Activated naive CD4-positive, alpha-beta T cell treated with Interleukin-2 at 50 U/mL for 16 hours (primary cell): ENCODE measurements around the gene CMPK1.

Experiments used
- DNase-seq: peaks from one replicate; pipeline ENCODE4 v3.0.0-alpha.2; 2020

Gene CMPK1

DNA sequence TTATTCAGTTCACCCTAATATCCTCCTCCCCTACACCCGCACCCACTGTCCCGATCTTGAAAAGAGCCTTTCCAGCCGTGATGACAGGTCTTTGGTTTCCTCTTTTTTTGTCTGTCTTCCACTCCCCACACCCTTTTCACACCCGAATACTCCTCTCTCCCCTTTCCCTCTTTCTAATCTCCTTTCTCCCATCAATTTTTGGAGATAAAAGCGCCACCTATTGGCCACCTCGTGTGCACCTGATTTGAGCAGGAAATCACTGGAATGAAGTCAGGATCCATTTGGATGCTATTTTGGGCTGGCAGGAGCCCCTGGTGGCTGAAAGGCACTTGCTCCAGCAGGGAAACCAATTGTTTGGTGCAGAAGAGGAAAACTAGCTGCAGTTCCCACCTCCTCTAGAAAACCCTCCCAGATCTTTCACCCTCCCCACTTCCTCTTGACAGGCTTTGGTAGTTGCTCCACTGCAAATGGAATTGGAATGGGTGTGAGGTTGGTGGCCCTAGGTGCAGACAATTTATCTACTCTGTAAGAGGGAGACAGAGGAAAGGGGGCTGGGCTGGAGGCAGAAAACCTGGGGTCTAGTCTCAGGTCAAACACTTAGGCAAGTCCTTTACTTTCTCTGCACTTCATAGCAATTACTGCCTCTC lies 90.9 kb downstream of the CMPK1 start:
- DNase-seq = no peak
